GM19043 (cell line): Measurements from ENCODE around the gene OCA2.

Experiments used
- ATAC-seq: cut with Tn5 transposase; IDR thresholded peaks from one replicate; pipeline ENCODE4 v1.9.1; 2021; ENCODE audit warnings: low read depth; ENCODE audit not compliant: unreplicated experiment

OCA2 gene

GRCh38 chr15:27894645-27895044 lies 204.5 kb downstream of the OCA2 start:
- no peak for ATAC-seq

- no peak for ATAC-seq
Measured at GRCh38 chr15:27889258-27889657, 209.9 kb downstream of the OCA2 start.

DNA sequence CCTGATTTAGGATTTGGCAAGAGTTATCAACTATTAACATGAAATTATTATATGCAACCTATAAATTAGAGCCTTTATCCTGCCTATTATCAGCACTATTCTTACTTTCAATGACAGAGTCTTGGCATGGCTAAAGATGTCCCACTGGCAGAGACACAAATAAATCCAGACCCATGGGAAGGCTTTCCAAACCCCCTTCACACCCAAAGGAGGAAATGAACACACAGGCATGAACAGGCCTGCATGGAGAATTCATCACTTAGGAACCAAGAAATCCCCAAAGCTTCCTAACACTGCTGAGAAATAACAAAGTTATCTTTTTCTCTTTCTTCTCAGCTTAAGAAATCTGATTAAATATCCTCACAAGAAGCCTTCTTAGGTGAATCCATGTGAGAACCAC lies 213.9 kb downstream of the OCA2 start:
- no peak for ATAC-seq

DNA sequence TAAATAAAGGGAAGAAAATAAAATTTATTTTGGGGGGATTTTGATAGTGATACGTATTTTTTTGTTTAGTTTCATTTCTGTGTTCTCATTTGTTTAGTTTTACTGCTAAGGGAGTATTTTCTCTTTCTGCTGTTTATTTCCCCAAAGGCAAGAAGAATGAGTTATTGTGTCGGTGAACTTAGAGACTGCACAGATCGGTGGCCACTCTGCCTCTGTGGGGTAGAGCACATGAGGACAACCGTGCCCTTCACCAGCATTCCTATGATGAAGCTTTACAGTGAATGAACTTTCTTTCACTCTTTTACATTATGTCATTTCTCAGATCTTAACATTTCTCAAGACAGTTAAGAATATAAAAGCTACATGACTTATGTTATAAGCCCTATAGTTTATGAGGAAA lies 214.4 kb downstream of the OCA2 start:
- ATAC-seq, result no peak

- ATAC-seq, result no peak
Measured at GRCh38 chr15:27878841-27879240, 220.3 kb downstream of the OCA2 start.

DNA sequence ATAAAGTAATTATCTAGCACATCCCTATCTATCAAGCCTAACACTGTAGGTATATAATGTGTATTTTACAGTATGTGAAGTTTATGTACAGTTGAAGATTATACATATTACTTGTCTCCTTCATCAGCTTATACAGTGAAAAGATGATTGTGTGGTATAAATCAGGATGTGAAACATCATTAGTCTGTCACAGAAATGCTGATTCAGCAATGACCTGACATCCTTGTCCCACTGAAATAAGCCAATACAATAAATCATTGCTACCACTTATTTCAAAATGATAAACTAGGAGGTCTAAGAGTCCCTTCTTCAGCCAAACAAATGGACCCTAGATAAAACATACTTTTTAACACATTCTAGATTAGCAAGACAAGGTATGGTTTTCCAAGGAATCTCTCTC lies 225.3 kb downstream of the OCA2 start:
- no peak for ATAC-seq

- no peak for ATAC-seq
Measured at GRCh38 chr15:27873039-27873438, 226.1 kb downstream of the OCA2 start.

DNA sequence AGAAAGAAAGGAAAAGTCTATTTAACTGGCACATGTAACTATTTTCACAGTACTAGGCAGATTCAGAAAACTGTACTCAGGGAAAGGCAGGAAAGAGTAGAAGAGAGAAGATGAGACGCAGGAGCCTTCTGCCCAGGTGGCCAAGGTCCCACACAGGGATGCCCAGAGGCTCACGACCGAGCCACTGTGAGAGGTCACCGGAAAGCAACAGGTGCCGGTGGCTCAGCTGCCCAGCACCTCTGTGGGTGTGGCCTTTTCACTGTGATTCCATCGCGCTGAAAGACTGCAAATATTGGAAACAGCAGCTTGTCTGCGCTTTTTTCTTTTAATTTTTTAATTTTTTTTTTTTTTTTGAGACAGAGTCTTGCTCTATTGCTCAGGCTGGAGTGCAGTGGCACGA lies 226.8 kb downstream of the OCA2 start:
- ATAC-seq, result no peak

- ATAC-seq, result no peak
Measured at GRCh38 chr15:27871902-27872260, 227.2 kb downstream of the OCA2 start.

DNA sequence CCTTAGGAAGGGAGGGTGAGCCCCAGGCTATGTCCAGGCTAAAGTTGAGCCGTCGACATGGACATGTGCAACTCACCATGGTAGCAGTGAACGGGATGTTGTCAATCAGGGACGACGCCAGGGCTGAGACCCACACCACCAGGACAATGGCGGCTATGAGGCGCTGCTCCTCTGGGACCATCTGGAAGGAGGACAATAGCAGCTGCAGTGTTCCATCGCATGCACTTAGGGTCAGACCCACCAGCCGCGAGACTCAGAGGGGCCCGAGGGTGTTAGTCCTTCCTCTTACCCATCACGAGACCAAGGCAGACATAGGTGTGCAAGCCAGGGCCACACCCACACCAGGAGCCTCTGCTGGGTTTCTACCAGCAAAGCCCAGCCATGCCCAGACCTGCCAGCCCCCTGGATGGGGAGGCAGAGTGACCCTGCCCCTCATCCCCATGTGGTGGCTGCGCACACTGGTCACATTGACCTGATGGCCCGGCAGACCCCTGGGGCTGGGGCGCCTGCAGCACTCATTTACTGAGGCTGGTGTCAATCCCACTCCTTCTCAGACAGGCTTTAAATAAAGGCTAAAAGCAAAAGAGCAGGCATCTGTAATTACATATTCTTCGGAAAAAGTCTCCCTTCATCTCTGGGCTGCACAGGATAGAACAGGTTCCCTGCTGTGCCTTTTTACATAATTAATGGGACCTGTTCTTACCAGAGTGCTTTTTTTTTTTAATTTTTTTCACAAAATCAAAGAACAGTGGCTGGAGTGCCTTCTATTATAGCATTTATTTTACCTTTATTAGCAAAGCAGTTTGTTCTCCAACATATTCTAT lies 227.8 kb downstream of the OCA2 start:
- ATAC-seq, result no peak

- no peak for ATAC-seq
Measured at GRCh38 chr15:27870320-27870719, 228.8 kb downstream of the OCA2 start.

GRCh38 chr15:27869697-27870281 lies 229.3 kb downstream of the OCA2 start:
- no peak for ATAC-seq

- ATAC-seq, result no peak
Measured at GRCh38 chr15:27868828-27869404, 230.2 kb downstream of the OCA2 start.

DNA sequence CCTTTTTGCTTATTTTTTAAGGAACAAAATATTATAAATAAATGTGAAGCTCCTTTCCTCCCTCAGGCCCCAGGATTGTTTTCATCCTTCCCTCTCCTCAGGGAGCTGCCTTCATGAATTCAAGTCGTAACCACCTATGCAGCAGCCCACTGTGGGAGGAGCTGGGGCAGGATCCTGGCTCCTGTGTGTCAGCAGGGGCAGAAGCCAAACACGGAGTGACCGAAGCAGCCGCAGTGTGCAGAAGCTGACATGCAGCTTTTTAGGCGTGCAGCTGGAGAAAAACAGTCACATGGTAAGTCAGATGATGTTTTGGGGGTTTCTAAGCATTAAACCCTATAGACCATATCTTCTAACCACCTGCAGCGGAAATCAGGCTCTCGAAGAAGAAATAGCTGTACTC lies 231.3 kb downstream of the OCA2 start:
- no peak for ATAC-seq

DNA sequence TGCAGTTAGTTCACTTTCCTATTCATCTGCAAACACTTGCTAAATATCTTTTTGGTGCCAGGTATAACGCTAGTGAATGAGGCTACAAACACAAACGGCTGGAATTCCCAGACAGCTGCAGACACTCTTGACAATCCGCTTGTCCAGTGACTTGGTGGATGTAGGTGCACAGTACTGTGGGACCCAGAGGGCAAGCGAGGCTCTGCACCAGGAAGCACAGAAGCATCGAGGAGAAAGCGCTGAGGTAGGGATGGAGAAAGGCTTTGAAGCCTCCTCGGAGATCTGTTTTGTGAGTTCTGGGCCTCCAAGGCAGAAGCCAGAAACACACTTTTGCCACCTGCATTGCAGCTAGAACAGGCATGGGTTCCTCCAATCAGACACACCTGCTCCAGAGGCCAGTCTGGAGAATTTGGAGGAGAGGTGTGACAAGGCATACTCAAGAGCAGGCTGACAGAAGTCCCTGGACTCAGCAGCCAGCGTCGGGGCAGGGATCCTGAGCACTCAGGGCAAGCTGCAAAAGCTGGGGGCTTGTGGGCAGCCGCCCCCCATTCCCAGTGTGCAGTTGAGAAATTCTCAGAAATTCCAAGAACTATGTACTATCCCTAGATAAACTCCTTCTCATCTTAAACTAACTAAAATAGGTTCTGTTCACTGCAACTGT lies 232.5 kb downstream of the OCA2 start:
- ATAC-seq, result no peak

GRCh38 chr15:27865926-27866325 lies 233.2 kb downstream of the OCA2 start:
- ATAC-seq, result no peak

DNA sequence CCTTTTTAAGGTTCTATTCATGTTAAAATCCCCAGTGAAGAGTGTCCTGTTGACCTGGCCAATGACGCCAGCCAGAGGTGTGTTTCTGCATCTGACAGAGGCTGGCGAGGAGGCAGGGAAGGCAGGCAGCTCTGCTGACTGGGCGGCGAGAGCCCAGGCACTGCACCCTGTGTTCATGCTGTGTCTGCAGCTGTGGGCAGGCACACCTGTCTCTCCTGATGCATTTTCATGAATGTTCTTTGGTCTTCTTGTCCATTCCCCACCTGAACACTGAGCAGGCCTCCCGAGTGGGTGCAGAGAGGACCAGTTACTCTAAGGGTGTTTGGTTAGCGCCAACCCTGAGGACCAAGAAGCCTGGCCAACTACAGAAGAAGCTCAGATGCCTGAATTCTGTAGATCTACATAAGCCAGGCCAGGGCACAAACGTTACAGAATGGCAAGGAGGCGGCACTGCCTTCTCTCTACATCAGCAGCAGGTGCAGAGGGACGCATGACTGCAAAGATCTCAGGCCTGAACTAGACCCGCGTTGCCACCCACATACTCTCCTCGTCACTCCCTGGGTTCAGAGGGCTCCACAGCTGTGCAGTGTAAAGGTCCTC lies 233.7 kb downstream of the OCA2 start:
- ATAC-seq, result no peak

DNA sequence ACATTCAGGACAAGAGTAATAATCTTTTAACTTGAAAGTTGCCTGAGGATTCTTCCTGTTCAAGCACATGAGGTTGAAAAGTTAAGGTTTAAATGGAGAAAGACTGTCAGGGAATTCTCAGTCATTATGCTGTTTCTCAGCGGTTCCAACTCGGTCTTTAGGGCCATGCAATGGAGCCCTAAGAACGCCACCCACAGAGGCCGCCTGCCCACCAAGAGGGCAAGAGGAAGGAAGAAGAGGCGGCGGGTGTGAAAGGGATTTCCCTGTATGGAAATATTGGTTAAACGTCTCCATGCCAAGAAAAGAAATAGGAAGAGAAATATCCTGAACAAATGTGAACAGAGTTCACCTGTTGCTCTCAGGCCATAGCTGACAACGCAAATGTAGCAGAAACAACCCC lies 234.4 kb downstream of the OCA2 start:
- ATAC-seq, result no peak

DNA sequence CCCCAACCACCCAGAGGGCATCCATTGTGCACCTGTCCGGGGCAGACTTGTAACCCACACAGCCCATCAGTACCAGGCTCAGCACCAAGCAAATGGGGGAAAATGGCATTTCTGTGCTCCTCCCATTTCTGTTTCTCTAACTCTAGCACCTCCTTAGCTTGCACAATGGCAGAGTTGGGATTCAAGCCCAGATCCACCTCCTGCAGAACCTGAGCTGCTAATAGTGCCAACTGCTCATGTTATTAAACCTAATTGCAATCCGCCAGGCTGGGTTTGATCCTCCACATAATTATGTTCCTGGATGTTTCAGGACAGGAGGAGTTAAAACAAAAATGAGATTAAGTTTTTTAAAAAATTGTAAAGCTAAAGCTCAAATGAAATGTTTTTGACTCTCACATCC lies 235.0 kb downstream of the OCA2 start:
- no peak for ATAC-seq

DNA sequence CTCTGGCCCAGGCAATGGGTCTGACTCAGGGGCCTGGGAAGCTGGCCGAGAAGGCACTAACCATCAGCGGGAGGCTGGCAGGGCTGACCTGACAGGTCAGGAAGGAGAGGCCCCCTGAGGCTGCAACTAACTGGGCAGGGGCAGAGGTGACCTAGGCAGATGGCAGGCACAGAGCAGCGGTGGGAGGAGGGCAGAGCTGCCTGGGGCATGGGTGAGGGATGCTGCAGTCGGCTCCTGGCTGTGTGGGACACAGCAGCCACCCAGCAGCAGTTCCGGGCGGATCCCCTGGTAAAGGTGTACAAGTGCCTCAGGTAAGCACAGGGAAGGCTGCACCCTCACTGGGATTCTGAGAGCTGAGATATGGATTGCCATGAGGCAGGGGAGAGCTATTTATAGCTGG lies 236.1 kb downstream of the OCA2 start:
- ATAC-seq, result no peak

DNA sequence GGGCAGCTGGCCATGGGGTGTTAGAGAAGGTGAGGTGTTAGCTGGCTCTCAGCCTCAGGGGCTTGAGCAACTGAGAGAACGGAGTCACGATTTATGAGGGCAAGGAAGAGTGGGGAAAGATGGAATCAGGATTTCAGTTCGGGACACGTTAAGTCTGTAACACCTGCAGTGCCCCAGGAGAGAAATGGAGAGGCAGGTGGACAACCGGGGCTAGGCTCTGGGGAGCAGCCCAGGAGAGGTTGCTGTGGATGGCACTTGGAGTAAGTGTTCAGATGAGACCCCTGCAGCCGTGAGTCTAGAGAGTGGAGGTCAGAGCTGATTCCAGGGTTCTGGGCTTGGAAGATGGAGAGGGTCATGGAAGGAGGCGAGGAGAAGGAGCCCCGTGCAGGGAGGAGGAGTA lies 237.9 kb downstream of the OCA2 start:
- no peak for ATAC-seq
